ENCODE measurements around the gene PRPF38A.

The PRPF38A gene

DNA sequence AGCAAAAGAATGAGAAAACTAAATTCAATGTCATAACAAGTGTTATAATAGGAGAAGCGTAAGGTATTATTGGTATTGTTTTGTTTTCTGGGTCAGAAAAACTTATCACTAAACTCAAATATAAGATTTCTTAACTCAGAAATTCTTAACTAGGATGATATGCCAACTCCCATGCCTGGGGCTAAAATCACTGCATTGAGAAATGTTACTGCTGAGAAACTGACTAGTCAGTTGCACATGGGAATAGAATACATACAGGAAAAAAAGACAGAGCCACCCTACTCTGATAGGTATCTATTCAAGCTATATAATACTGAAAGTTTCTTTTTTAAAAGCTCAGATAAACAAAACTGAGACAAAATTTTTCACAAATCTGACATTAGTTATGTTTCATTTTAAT is 56.3 kb downstream of the PRPF38A start:
- TF ChIP-seq, protein P1, sequence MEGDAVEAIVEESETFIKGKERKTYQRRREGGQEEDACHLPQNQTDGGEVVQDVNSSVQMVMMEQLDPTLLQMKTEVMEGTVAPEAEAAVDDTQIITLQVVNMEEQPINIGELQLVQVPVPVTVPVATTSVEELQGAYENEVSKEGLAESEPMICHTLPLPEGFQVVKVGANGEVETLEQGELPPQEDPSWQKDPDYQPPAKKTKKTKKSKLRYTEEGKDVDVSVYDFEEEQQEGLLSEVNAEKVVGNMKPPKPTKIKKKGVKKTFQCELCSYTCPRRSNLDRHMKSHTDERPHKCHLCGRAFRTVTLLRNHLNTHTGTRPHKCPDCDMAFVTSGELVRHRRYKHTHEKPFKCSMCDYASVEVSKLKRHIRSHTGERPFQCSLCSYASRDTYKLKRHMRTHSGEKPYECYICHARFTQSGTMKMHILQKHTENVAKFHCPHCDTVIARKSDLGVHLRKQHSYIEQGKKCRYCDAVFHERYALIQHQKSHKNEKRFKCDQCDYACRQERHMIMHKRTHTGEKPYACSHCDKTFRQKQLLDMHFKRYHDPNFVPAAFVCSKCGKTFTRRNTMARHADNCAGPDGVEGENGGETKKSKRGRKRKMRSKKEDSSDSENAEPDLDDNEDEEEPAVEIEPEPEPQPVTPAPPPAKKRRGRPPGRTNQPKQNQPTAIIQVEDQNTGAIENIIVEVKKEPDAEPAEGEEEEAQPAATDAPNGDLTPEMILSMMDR (conservative IDR thresholded peaks at IDR 0.05; ENCODE audit: low read depth), result no peak
- peak; percentile 30 for DNase-seq (ENCODE audit: low spot score)
- ChIA-PET CTCF (no interaction called here), POLR2A (ENCODE audit: low non-redundant PET) (no interaction called here)
- no peak overlapping the region for H3K27ac ChIP-seq

DNA sequence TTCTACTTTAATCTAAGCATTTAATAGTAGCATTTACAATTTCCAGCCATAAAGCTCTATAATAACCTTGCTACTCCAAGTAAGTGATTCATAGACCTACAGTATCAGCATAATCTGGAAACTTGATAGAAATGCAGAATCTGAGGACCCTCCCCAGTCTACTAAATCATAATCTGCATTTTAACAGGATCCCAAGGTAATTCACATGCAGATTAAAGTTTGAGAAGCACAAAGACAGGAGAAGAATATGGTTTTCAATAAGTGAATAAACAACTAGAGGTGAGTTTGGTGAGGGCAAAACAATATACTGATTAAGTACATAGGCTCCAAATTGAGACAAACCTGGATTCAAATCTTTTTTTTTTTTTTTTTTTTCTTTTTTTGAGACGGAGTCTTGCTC is 57.4 kb downstream of the PRPF38A start:
- H3K27ac ChIP-seq, result no peak overlapping the region
- no peak for DNase-seq (ENCODE audit: low spot score)
- ChIA-PET CTCF (interaction anchor here (0.6 kb wide), 1 partner anchor 656 kb away, joined by 9 read pairs; no protein-coding TSS in a partner anchor), POLR2A (ENCODE audit: low non-redundant PET) (no interaction called here)
- TF ChIP-seq, protein P1 (conservative IDR thresholded peaks at IDR 0.05; ENCODE audit: low read depth), result no peak

DNA sequence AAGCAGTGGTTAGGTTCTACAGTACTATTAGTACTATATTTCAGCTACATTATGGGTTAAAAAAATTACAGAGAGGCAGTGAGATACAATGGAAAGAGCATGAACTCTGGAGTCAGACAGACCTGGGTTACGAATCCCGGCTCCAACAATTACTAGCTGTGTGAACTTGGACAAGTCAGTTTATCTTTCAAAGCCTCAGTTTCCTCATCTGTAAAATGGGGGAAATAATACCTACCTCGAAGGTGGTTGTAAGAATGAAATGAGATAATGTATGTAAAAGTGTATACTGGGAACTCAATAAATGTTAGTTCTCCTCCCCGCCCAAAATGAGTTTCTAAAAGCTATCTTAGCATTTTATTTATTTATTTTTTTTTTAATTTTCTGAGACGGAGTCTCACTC is 59.5 kb downstream of the PRPF38A start:
- CTCF ChIA-PET, result no interaction called here
- POLR2A ChIA-PET (ENCODE audit: low non-redundant PET), result no interaction called here
- TF ChIP-seq, protein P1 (conservative IDR thresholded peaks at IDR 0.05; ENCODE audit: low read depth), result no peak
- no peak for DNase-seq (ENCODE audit: low spot score)
- no peak overlapping the region for H3K27ac ChIP-seq

DNA sequence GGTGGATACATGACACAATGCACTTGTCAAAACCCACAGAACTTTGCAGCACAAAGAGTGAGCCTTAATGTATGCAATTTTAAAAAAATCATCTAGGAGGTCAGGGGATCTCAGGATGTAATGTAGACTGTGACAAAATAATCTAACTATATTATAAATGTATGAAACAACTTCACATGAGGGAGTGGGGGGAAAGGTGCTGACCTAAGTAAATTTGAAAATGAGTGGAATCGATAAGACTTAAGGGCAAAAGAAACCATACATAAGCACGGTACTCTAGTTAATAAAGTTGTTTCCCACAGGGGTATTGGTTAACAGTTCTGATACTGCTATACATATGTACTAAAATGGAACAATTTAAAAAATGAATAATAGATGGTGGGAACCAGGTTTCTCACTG is 64.7 kb downstream of the PRPF38A start:
- TF ChIP-seq, protein P1 (conservative IDR thresholded peaks at IDR 0.05; ENCODE audit: low read depth), result no peak
- H3K27ac ChIP-seq, result no peak overlapping the region
- no peak for DNase-seq (ENCODE audit: low spot score)
- POLR2A ChIA-PET (ENCODE audit: low non-redundant PET), result no interaction called here
- CTCF ChIA-PET, result interaction anchor here (0.7 kb wide), 1 partner anchor 187 kb away, joined by 5 read pairs; no protein-coding TSS in a partner anchor
